ENCODE measurements around the gene SHF.

The SHF gene

DNA sequence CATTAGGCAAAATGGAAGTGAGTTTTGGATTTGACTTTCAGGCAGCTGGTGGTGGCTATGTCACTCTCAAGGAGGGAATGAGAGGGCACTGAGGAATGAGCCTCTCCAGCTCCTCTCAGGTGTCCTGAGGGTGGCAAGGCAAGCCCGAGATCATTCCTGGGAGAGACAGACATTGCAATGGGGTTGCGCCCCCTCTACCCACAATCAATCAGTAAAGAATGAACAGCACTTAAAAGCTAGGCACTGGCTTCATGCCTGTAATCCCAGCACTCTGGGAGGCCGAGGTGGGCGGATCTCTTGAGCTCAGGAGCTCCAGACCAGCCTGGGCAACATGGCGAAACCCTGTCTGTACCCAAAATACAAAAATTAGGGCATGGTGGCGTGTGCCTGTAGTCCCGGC lies 14.1 kb upstream of the SHF start:
- Mint-ChIP-seq H3K4me3 (no peak overlapping the region), H3K4me1 (peaks cover 20% of the 10 kb centered on the region), H3K9me3 (no peaks in the 10 kb centered on the region), H3K27ac (no peak overlapping the region), H3K27me3 (peaks cover 7% of the 10 kb centered on the region)
- DNase-seq (no peak), ATAC-seq (no peak)

DNA sequence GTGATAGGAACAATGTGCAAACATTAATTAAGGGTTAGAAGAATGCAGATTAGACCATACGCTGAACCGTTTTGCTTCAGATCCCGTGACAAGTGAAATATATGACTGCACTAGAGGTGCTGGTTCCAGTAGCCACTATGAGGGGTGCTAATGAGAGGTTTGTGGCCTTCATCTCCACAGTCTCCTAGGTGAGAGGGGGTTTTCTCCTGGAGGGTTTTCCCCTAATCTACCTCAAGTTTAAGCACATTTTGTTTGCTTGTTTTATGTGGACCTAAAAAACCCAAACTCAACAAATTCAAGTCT lies 13.7 kb upstream of the SHF start:
- Mint-ChIP-seq H3K27ac (no peak overlapping the region), H3K27me3 (peaks cover 3% of the 10 kb centered on the region), H3K9me3 (no peaks in the 10 kb centered on the region), H3K4me1 (peaks cover 20% of the 10 kb centered on the region), H3K4me3 (no peak overlapping the region)
- peak in 1 of 2 donors; percentile 37 for DNase-seq
- no peak for ATAC-seq

DNA sequence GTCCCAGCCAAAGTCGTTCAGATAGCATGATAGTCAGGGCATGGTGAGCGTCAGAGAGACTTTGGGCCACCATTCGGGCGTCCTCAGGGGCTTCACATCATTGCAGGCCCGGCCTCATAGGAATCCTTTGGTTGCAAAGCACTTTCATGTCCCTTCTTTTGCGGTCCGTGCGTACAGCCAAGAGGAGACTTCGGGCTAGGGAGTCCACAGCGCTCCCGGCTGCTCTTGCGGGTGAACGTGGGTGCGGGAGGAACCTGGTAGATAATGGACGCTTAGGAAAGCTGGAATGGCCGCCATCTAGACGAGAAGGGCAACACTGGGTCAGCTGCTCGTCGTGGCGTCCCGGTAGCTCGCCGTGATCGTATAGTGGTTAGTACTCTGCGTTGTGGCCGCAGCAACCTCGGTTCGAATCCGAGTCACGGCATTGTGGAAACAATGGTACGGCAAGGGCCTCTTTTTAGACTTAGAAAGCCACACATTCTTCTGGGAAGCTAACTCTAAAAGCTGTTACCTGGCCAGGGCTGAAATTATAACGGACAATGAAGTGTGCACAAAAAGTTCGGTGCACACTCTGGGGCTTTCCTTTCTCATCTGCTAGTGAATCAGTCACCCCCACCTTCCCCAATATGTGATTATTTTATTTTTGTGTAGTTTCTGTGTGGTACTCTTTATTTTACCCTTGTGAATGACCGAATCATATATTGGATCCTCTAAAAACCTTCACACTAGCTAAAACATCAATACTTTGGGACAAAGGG lies 13.2 kb upstream of the SHF start:
- H3K27me3 Mint-ChIP-seq = no peaks in the 10 kb centered on the region
- ATAC-seq = peak; percentile 42
- peaks cover 20% of the 10 kb centered on the region for H3K4me1 Mint-ChIP-seq
- H3K9me3 Mint-ChIP-seq = no peaks in the 10 kb centered on the region
- H3K27ac Mint-ChIP-seq = no peak overlapping the region
- H3K4me3 Mint-ChIP-seq = no peak overlapping the region
- peak; percentile 83 to 88 for DNase-seq

DNA sequence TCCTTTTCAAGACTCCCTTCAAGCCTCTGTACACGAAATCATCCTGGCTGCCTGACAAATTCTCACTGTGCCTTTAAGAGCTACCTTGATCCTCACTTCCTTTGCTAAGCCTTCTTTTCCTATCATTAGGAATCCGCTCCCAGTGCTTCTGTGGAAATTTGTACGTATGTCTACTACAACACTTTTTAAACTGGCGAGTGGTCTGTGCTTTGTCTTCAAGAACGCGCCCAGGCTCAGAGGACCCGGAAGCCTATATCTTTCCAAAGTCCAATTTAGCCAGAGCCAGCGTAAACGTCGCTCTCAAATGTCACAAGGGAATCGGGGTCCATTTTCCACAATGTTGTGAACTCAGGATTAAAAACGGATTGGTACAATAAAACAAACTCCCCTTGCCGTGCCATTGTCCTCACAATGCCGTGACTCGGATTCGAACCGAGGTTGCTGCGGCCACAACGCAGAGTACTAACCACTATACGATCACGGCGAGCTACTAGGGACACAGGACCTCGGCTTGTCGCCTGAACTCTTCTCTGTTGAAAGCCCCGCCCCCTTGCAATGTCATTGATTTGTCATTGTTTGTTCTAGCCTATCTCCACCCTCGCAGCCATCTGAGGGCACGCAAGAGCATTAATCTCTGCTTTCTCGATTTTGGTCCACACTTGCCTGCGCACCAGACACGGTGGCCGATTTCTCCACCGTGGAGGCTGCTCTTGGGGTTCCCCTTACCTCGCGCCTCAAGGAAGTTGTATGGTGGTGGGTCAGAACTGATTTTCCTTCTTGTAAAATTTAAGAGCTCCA lies 12.4 kb upstream of the SHF start:
- H3K27ac Mint-ChIP-seq = no peak overlapping the region
- peak; percentile 61 for ATAC-seq
- no peak overlapping the region for H3K4me3 Mint-ChIP-seq
- no peaks in the 10 kb centered on the region for H3K9me3 Mint-ChIP-seq
- no peaks in the 10 kb centered on the region for H3K27me3 Mint-ChIP-seq
- DNase-seq = peak; percentile 96 to 98
- H3K4me1 Mint-ChIP-seq = peaks cover 16% of the 10 kb centered on the region

DNA sequence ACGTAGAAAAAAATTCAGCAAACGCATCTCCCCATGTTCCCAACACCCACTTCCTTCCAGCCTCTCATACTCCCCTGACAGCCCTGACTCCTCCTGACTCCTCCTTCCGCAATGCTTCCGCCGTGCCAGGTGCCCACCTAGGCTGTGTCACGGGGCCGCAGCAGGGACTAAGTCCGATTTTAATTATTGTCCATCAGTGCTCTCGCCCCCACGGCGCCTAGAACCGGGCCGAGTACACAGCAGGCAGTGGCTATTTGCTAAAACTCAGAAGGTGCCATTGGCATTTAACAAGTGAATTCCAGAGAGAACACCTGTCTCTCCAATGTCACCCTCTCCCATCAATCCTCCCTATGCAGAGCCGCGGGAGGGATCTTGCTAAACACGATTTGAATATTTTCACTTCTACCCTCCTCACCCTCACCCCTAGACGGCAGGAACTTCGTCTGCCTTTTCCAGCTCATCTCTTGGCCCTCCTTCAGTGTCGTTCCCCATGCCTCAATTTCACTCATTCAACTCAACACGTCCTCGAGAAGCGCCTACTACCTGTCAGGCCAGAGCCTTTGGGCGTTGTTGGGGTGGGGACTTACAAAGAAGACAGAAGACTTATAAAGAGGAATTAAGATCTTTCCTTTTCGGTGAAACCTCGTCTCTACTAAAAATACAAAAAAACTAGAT lies 11.5 kb upstream of the SHF start:
- DNase-seq (peak; percentile 69), ATAC-seq (no peak)
- Mint-ChIP-seq H3K4me3 (no peak overlapping the region), H3K4me1 (peaks cover 11% of the 10 kb centered on the region), H3K9me3 (no peaks in the 10 kb centered on the region), H3K27me3 (no peaks in the 10 kb centered on the region), H3K27ac (no peak overlapping the region)

DNA sequence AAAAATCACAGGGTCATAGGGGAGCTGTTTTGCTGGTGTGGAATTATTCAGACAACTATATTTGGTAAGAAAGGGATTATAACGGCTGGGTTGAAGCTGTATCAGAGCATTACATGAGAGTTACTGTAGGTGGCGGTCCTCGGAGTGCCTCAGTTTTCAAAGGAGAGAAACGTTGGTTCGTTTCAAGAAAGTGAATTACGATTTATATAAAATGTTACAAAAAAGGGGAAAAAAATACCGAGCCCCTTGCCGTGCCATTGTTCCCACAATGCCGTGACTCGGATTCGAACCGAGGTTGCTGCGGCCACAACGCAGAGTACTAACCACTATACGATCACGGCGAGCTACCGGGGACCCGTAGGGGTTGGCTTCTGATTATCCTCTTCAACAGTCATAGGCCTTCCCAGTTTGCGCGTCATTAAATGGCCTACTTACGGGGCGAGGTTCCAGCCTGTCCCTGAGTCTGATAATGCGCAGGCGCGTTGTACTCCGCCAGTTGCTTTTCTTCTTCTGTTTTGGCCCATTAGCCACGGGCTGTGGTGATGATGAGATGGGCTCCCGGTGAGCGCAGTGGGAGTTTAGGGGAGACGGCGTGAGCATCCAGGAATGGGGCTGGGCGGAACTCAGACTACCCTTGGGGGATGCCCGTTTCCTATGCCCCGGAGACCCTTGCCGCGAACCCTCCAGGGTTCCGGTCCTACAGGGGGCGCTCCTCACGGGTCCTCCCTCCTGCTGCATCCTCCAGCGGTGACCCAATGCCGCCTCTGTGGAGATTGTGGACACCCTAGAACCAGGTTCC lies 10.8 kb upstream of the SHF start:
- no peaks in the 10 kb centered on the region for H3K27me3 Mint-ChIP-seq

DNA sequence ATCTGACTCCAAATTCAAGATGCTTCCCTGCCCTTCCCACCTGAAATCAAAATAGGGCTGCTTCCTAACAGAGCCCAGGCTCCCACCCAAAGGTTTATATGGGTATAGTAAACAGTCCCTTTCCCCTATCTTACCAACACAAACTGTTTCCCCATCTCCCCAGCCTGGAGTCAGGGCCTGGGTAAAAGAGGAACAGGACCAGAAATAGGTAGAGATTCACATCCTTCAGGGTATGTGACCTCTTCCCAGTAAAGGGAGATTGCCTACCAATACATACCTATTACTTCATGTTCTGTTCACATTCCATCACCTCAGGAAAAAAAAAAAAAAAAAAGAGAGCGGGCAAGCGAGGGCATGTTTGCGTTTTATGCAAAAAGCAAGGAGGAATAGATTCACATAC lies 9.7 kb upstream of the SHF start:
- H3K27me3 Mint-ChIP-seq = no peaks in the 10 kb centered on the region
- ATAC-seq (no peak), DNase-seq (no peak)
- H3K4me3 Mint-ChIP-seq = peak overlapping the region in 1 of 2 donors; percentile 80
- no peaks in the 10 kb centered on the region for H3K9me3 Mint-ChIP-seq
- H3K27ac Mint-ChIP-seq = peak overlapping the region in 1 of 2 donors; percentile 85
- H3K4me1 Mint-ChIP-seq = peaks cover 11% of the 10 kb centered on the region

More for the DNA sequence above, 10.8 kb upstream of the SHF start:
- Mint-ChIP-seq H3K4me1 (peaks cover 11% of the 10 kb centered on the region), H3K9me3 (no peaks in the 10 kb centered on the region), H3K27ac (no peak overlapping the region), H3K4me3 (no peak overlapping the region)
- peak; percentile 96 for DNase-seq
- peak; percentile 82 for ATAC-seq

DNA sequence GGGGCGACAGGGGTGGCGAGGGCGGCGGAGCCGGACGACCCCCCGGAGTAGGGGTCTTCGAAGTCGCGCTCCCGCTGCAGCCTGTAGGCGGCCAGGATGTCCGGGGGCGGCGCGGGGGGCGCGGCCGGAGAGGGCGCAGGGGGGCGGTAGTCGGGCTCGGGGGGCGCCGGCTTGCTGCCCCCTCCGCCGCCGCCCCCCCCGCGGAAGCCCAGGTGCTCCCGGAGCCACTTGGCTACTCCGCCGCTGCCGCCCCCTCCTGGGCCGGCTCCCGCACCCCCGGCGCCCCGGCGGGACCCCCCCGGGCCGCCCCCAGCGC lies 230 bp downstream of the SHF start:
- Mint-ChIP-seq H3K27ac (no peak overlapping the region), H3K4me3 (peak overlapping the region in 1 of 2 donors; percentile 88), H3K9me3 (no peaks in the 10 kb centered on the region), H3K4me1 (peaks cover 61% of the 10 kb centered on the region), H3K27me3 (no peaks in the 10 kb centered on the region)
- DNase-seq (no peak), ATAC-seq (peak; percentile 27)

DNA sequence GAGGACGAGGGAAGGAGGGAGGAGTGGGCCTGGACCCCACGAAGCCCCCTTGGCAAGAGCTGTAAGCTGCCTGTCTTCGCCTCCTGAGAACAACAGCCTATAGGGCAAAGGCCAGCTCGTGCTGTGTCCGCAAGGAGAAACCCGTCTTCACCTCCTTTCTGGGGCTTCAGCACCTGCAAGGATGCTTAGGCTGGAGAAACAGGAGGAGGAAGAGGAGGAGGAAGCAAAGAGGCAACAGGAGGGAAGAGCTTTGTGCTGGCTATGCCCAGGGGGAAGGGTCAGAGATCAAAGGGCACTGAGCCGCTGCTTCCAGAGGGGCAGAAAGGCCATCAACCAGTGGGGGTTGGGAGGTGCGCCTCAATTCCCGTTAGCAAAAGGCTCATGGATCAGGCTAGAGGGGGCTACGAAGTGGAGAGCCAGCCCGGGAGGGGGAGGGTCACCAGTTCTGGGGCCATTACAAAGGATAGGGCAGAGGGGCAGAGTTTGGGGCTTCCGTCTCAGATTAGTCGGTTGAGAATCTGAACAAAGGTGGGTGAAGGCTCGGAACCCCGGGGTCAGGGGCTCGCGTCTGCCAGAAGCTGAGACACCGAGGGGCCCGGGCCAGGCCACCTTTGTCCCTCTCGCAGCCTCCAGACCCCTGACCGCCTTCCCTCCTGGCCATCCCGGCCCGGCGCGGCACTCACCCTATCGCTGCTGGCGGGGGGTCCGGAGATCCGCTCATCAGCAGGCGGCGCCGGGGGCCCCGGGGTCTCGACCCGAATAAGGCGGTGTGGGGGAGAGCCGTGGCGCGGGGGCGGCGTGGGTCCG lies 792 bp downstream of the SHF start:
- Mint-ChIP-seq H3K4me1 (peaks cover 63% of the 10 kb centered on the region), H3K9me3 (no peaks in the 10 kb centered on the region), H3K27me3 (no peaks in the 10 kb centered on the region), H3K4me3 (peak overlapping the region; percentile 80 to 88), H3K27ac (peak overlapping the region; percentile 84 to 94)
- DNase-seq (no peak), ATAC-seq (no peak)

DNA sequence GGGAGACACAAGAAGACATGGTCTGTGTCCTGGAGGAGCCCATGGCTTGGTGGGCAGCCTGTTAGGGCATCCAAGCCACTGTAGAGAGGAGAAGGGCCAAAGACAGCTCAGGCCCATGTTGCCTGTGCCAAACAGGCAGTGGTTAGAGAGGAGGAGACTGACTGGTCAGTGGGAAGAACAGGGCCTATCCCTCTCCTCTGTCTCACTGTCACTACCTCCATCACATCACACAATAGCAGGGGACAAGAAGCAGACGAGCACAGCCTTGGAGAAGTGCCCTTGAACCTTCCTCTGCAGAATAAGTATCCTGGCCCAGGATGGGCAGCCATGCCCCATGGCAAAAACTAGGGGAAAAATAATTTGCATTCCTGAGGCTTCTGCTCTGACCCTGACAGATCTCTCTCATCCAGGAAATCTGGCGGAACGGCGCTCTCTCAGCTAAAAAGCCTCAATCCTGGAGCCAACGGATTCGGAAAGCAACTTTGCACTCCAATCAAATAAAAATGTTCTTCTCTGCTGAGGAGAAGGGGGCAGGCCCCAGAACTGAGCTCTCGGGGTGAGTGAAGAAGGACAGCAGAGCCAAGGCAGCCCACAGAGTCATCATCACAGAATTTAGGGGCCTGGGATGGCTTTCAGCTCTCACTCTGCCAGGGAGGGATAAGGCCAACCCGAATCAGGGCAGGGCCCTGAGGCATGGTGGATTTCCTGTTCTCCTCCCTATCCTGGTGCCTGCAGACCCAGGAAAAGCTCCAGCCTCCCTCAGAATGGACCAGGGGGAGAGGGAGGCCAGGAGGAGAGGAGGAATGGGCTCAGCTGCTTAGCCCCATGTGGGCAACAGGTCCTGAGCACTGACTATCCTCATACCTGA lies 1.6 kb downstream of the SHF start:
- H3K4me1 Mint-ChIP-seq = peaks cover 71% of the 10 kb centered on the region

DNA sequence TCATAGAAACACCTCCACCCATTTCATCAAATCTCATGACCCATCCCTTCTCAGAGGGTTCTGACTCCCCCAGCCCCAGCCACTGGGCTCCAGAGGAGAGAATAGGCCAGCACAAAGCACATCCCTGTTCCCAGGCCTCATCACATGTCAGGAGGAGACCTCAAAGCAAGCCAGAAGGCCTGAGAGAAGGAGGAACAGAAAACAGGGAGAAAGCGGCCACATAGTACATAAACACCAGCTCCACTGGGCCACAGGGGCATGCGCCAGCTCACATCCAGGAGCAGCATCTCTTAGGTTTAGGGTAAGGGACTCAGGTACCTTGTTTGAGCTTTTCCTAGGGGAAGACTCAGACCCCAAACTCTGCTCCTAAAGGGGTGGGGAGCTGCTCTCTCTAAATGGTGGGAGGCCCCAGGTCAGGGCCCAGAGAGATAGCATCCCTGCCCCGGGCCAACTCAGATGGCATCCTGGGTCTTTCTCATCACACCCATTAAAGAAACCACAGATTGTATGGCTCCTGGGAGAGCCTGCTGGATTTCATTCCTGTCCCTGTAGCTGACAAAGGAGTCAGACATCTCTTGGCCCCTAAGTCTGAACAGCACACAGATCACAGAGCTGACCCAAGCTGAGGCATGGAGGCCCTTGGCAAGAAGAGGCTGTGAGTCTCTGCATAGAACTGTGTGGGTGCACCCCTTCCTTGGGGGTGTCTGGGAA lies 2.5 kb downstream of the SHF start:
- H3K27me3 Mint-ChIP-seq = no peaks in the 10 kb centered on the region
- H3K9me3 Mint-ChIP-seq = no peaks in the 10 kb centered on the region
- H3K27ac Mint-ChIP-seq = no peak overlapping the region
- peaks cover 76% of the 10 kb centered on the region for H3K4me1 Mint-ChIP-seq
- DNase-seq (no peak), ATAC-seq (no peak)
- peak overlapping the region in 1 of 2 donors; percentile 88 for H3K4me3 Mint-ChIP-seq

More for the DNA sequence above, 1.6 kb downstream of the SHF start:
- no peak for DNase-seq
- Mint-ChIP-seq H3K27me3 (no peaks in the 10 kb centered on the region), H3K9me3 (no peaks in the 10 kb centered on the region), H3K4me3 (peak overlapping the region; percentile 80 to 88), H3K27ac (peak overlapping the region in 1 of 2 donors; percentile 94)
- ATAC-seq = no peak

DNA sequence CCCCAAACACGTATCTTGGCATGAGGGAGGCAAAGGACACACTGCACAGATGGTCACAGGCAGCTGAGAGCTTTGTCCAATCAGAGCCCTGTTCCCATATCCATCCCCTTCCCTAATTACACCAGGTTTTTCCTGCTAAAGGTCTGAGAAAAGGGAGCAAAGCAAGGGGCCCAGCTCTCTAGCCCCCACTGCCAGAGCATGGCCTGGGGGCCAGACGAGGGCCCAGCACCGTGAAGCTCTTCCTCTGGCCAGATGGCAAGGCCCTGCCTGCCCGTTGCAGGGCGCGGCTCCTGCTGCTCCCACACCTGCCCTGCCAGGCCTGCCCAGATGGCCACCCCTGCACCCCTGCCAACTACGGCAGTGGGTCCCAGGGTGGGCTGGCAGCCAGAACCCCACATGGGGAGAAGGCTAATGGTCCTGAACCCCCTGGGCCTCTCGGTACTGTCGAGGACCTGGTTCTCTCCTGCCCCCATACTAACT lies 3.2 kb downstream of the SHF start:
- ATAC-seq (no peak), DNase-seq (no peak)
- no peaks in the 10 kb centered on the region for H3K27me3 Mint-ChIP-seq
- H3K4me1 Mint-ChIP-seq = peaks cover 77% of the 10 kb centered on the region
- H3K4me3 Mint-ChIP-seq = peak overlapping the region in 1 of 2 donors; percentile 68
- H3K9me3 Mint-ChIP-seq = no peaks in the 10 kb centered on the region
- H3K27ac Mint-ChIP-seq = no peak overlapping the region

DNA sequence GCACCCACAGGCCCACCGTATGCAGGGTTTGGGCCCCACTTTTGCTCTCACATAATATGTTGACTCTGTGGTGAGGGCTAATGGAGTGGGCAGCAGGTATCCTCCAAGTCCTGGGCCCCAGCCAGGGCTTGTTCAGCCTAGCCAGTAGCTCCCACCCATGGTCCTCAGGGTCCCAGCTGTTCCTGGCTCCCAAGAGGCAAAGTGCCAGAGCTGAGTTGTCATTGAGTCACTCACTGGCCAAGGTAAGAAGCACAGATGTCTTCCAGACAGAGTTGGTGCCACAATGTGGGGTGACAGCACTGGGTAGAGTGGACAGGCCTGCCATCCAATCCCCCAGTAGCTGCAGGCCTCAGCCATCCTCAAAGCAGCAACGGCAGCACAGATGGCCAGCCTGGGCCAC lies 4.3 kb downstream of the SHF start:
- H3K27me3 Mint-ChIP-seq = no peaks in the 10 kb centered on the region
- DNase-seq (no peak), ATAC-seq (no peak)
- H3K27ac Mint-ChIP-seq = peak overlapping the region in 1 of 2 donors; percentile 35
- no peaks in the 10 kb centered on the region for H3K9me3 Mint-ChIP-seq
- no peak overlapping the region for H3K4me3 Mint-ChIP-seq
- peaks cover 74% of the 10 kb centered on the region for H3K4me1 Mint-ChIP-seq

Data from stimulated activated naive CD8-positive, alpha-beta T cell treated with anti-CD3 and anti-CD28 coated beads, Interleukin-15, amount 100 ng/mL, for 72 hours (primary cell).